Neural crest cell (in vitro differentiated cells): Measurements from ENCODE around the gene NUFIP2. TPM values are rescaled to one million over a fixed set of nuclear protein-coding genes. Genes with fewer than 3 reads are reported as not detected.

ENCODE experiments used
- DNase-seq: peaks from one replicate; pipeline ENCODE4 v3.0.0; 2021; ENCODE audit warnings: low read depth, mixed read lengths, low spot score
- H3K27ac Mint-ChIP-seq: one replicate; pipeline ENCODE4 v1.8.0; 2021; ENCODE audit warnings: mild to moderate bottlenecking, mixed read lengths; ENCODE audit not compliant: unreplicated experiment
- H3K27me3 Mint-ChIP-seq: 2 replicates; pipeline ENCODE4 v1.8.0; 2021; ENCODE audit warnings: low read depth, mild to moderate bottlenecking, mixed read lengths
- H3K36me3 Mint-ChIP-seq: 2 replicates; pipeline ENCODE4 v1.8.0; 2021; ENCODE audit warnings: low read depth, mild to moderate bottlenecking, mixed read lengths
- H3K4me1 Mint-ChIP-seq: 2 replicates; pipeline ENCODE4 v1.8.0; 2021; ENCODE audit warnings: mixed read lengths
- H3K4me3 Mint-ChIP-seq: one replicate; pipeline ENCODE4 v1.8.0; 2021; ENCODE audit warnings: mild to moderate bottlenecking, mixed read lengths
- H3K9me3 Mint-ChIP-seq: 2 replicates; pipeline ENCODE4 v1.8.0; 2021; ENCODE audit warnings: mixed read lengths
- CTCF ChIP-seq: fragments of 200-600 bp; sonication (generic); conservative IDR thresholded peaks from 2 replicates; pipeline ENCODE4 v1.5.0; 2021; ENCODE audit warnings: antibody characterized with exemption, mild to moderate bottlenecking
- total RNA-seq: library from RNA; stranded (reverse); gene quantifications from 2 replicates; pipeline ENCODE4 v1.2.1, GENCODE V29; 2021

Gene NUFIP2
- total RNA-seq, 1 donor from 2014 or later, result 61.7 TPM

- no peak for DNase-seq
- no peak for TF ChIP-seq CTCF
- no peaks in the 10 kb centered on the region for H3K36me3 Mint-ChIP-seq
- H3K4me3 Mint-ChIP-seq, result no peak overlapping the region
- no peaks in the 10 kb centered on the region for H3K9me3 Mint-ChIP-seq
- no peak overlapping the region for H3K27ac Mint-ChIP-seq
- no peaks in the 10 kb centered on the region for H3K27me3 Mint-ChIP-seq
- peaks cover 46% of the 10 kb centered on the region for H3K4me1 Mint-ChIP-seq
Observed at GRCh38 chr17:29242051-29242450, 51.9 kb downstream of the NUFIP2 start.

- H3K36me3 Mint-ChIP-seq, result no peaks in the 10 kb centered on the region
- H3K4me3 Mint-ChIP-seq, result peak overlapping the region; percentile 52
- H3K27ac Mint-ChIP-seq, result peak overlapping the region; percentile 97
- no peaks in the 10 kb centered on the region for H3K27me3 Mint-ChIP-seq
- peak; percentile 51 for DNase-seq
- peaks cover 38% of the 10 kb centered on the region for H3K4me1 Mint-ChIP-seq
- no peaks in the 10 kb centered on the region for H3K9me3 Mint-ChIP-seq
- TF ChIP-seq CTCF, result no peak
Observed at GRCh38 chr17:29240968-29241963, 52.7 kb downstream of the NUFIP2 start.

GRCh38 chr17:29240477-29240876 is 53.5 kb downstream of the NUFIP2 start:
- no peaks in the 10 kb centered on the region for H3K9me3 Mint-ChIP-seq
- peak overlapping the region; percentile 96 for H3K27ac Mint-ChIP-seq
- no peak for TF ChIP-seq CTCF

GRCh38 chr17:29238133-29238850 is 55.7 kb downstream of the NUFIP2 start:
- peaks cover 30% of the 10 kb centered on the region for H3K4me1 Mint-ChIP-seq
- H3K27ac Mint-ChIP-seq, result peak overlapping the region; percentile 63
- no peaks in the 10 kb centered on the region for H3K27me3 Mint-ChIP-seq
- H3K4me3 Mint-ChIP-seq, result no peak overlapping the region
- no peaks in the 10 kb centered on the region for H3K36me3 Mint-ChIP-seq
- DNase-seq, result no peak
- H3K9me3 Mint-ChIP-seq, result no peaks in the 10 kb centered on the region
- no peak for TF ChIP-seq CTCF

More at GRCh38 chr17:29240477-29240876, 53.5 kb downstream of the NUFIP2 start:
- Mint-ChIP-seq H3K36me3 (no peaks in the 10 kb centered on the region), H3K4me1 (peaks cover 37% of the 10 kb centered on the region), H3K27me3 (no peaks in the 10 kb centered on the region), H3K4me3 (no peak overlapping the region)
- DNase-seq, result no peak

GRCh38 chr17:29237476-29238132 is 56.3 kb downstream of the NUFIP2 start:
- Mint-ChIP-seq H3K27me3 (no peaks in the 10 kb centered on the region), H3K27ac (no peak overlapping the region), H3K4me3 (no peak overlapping the region), H3K4me1 (peaks cover 27% of the 10 kb centered on the region), H3K9me3 (no peaks in the 10 kb centered on the region), H3K36me3 (no peaks in the 10 kb centered on the region)
- no peak for TF ChIP-seq CTCF
- DNase-seq, result no peak
